K562 (cell line): ENCODE data around the gene PLS1. TPM values are rescaled to one million over a fixed set of nuclear protein-coding genes. Genes with fewer than 3 reads are reported as not detected.
A peak's percentile ranks its signal among the peaks of the same experiment; 100 is the strongest.

Experiments used
- ARID3A ChIP-seq: IDR thresholded peaks from 2 replicates; pipeline ENCODE4 v1.6.1; 2012; ENCODE audit warnings: low read depth, low read length, improper control_type of control experiment, borderline replicate concordance
- CBFA2T3 ChIP-seq: fragments of 450-650 bp; IDR thresholded peaks from 2 replicates; pipeline ENCODE4 v1.6.1; 2017
- CCNT2 ChIP-seq: IDR thresholded peaks from 2 replicates; pipeline ENCODE4 v1.6.1; 2011; ENCODE audit warnings: borderline replicate concordance, low read depth, mild to moderate bottlenecking, moderate library complexity, mixed read lengths, low read length; ENCODE audit not compliant: insufficient read length; ENCODE audit errors: extremely low read depth
- CREB3L1 ChIP-seq: fragments of 450-650 bp; IDR thresholded peaks from 2 replicates; pipeline ENCODE4 v1.6.1; 2014; ENCODE audit warnings: low read depth, mild to moderate bottlenecking, moderate library complexity, borderline replicate concordance
- CREB5 ChIP-seq: fragments of 250-450 bp; sonication (Bioruptor Pico); IDR thresholded peaks from 2 replicates; pipeline ENCODE4 v1.5.0; 2020; ENCODE audit warnings: mild to moderate bottlenecking
- ESRRA ChIP-seq: fragments of 450-650 bp; IDR thresholded peaks from 2 replicates; pipeline ENCODE4 v1.6.1; 2014; ENCODE audit warnings: low read depth, mild to moderate bottlenecking, moderate library complexity, borderline replicate concordance
- HDAC3 ChIP-seq: fragments of 450-650 bp; IDR thresholded peaks from 2 replicates; pipeline ENCODE4 v1.6.1; 2018; ENCODE audit warnings: borderline replicate concordance, mild to moderate bottlenecking, moderate library complexity; ENCODE audit not compliant: partially characterized antibody
- MAX ChIP-seq: sonication (generic); formaldehyde crosslinking; IDR thresholded peaks from 2 replicates; pipeline ENCODE4 v1.9.0; 2022; ENCODE audit warnings: mild to moderate bottlenecking, missing genetic modification reagents
- MYNN ChIP-seq, 2 experiments: sonication (generic); formaldehyde crosslinking in 1 of 2; IDR thresholded peaks; 2 replicates each; pipeline versions ENCODE4 v1.5.0 to v1.6.1; 2016 to 2020; ENCODE audit warnings: antibody characterized with exemption in 1 of 2, missing genetic modification reagents in 1 of 2
- POLR2H ChIP-seq: IDR thresholded peaks from 2 replicates; pipeline ENCODE4 v1.6.1; 2016; ENCODE audit warnings: missing genetic modification characterization, low read depth, mild to moderate bottlenecking, control low read depth, missing compliant biosample characterization, moderate library complexity
- POLR3A ChIP-seq: IDR thresholded peaks from 2 replicates; pipeline ENCODE4 v1.6.1; 2011; ENCODE audit warnings: borderline replicate concordance, mild to moderate bottlenecking, moderate library complexity; ENCODE audit not compliant: insufficient read length, insufficient read depth; ENCODE audit errors: extremely low read depth
- PRPF4 ChIP-seq: fragments of 200-400 bp; formaldehyde crosslinking; IDR thresholded peaks from one replicate; pipeline ENCODE4 v1.6.1; 2017; ENCODE audit warnings: low read length, low read depth, mild to moderate bottlenecking; ENCODE audit not compliant: insufficient read depth, poor library complexity, severe bottlenecking
- SMARCB1 ChIP-seq: IDR thresholded peaks from 2 replicates; pipeline ENCODE4 v1.6.1; 2011; ENCODE audit warnings: improper control_type of control experiment, low read depth; ENCODE audit not compliant: insufficient read length
- TBL1XR1 ChIP-seq, 2 experiments: IDR thresholded peaks; 2 replicates each; pipeline ENCODE4 v1.6.1; 2012; ENCODE audit warnings: improper control_type of control experiment in 2 of 2, low read length in 2 of 2, mild to moderate bottlenecking in 1 of 2
- TEAD4 ChIP-seq, 2 experiments: sonication (generic) in 1 of 2; formaldehyde crosslinking in 1 of 2; IDR thresholded peaks; 2 replicates each; pipeline versions ENCODE4 v1.6.1 to v1.8.0; 2012 to 2022; ENCODE audit warnings: borderline replicate concordance in 1 of 2, inconsistent platforms in 1 of 2, low read length in 1 of 2, mild to moderate bottlenecking in 1 of 2, missing genetic modification reagents in 1 of 2
- ZBTB1 ChIP-seq: sonication (generic); formaldehyde crosslinking; IDR thresholded peaks from 2 replicates; pipeline ENCODE4 v1.8.1; 2023; ENCODE audit warnings: missing genetic modification reagents, low read depth, mild to moderate bottlenecking, borderline replicate concordance
- ZBTB12 ChIP-seq: fragments of 250-450 bp; sonication (Bioruptor Pico); IDR thresholded peaks from 2 replicates; pipeline ENCODE4 v1.4.0; 2020
- ZNF23 ChIP-seq: fragments of 250-450 bp; sonication (Bioruptor Pico); IDR thresholded peaks from 2 replicates; pipeline ENCODE4 v1.4.0; 2020; ENCODE audit warnings: mild to moderate bottlenecking
- ZNF354B ChIP-seq: fragments of 250-450 bp; sonication (Bioruptor Pico); IDR thresholded peaks from 2 replicates; pipeline ENCODE4 v1.4.0; 2020
- ZNF780A ChIP-seq: fragments of 250-450 bp; sonication (Bioruptor Pico); IDR thresholded peaks from 2 replicates; pipeline ENCODE4 v1.5.0; 2021; ENCODE audit warnings: mild to moderate bottlenecking
- ZNF79 ChIP-seq: fragments of 250-450 bp; sonication (Bioruptor Pico); IDR thresholded peaks from 2 replicates; pipeline ENCODE4 v1.4.0; 2020; ENCODE audit warnings: low read depth, mild to moderate bottlenecking, moderate library complexity
- ZSCAN32 ChIP-seq: fragments of 450-650 bp; formaldehyde crosslinking; IDR thresholded peaks from 2 replicates; pipeline ENCODE4 v1.4.0; 2020; ENCODE audit warnings: mild to moderate bottlenecking, moderate library complexity
- polyA plus RNA-seq, 8 experiments: library from polyadenylated mRNA; depleted of rRNA in 4 of 8; stranded (reverse) in 5 of 8; unstranded in 3 of 8; fragments of >200 nt; fragmentation: Nextera tagmentation in 2 of 8; fragmentation: Illumina TruSeq in 1 of 8; extraction: Ambion mirVana in 2 of 8; extraction: Trizol in 1 of 8; gene quantifications; 2 replicates each; pipeline versions ENCODE4 v1.2.1 to v1.2.3, GENCODE V29; 2011 to 2014; ENCODE audit warnings: inconsistent platforms in 1 of 8, missing spikeins in 1 of 8
- total RNA-seq, 7 experiments: library from RNA; depleted of rRNA in 6 of 7; stranded (reverse); fragments of >200 nt in 6 of 7; fragmentation: Illumina TruSeq in 2 of 7; extraction: Trizol in 2 of 7; gene quantifications; 2 replicates each; pipeline versions ENCODE4 v1.2.1 to v1.2.3, GENCODE V29; 2011 to 2021; ENCODE audit warnings: low replicate concordance in 1 of 7

Gene PLS1
- total and polyA plus RNA-seq, 9 of the 15 experiments (the other 6 are each of a cell fraction or from before 2014, with no cell fraction given) = 6.1 to 21.3 (median 13.0) TPM

GRCh38 chr3:142618917-142619461 lies 22.8 kb downstream of the PLS1 start (continued):
- TF ChIP-seq CREB3L1 (no peak), POLR3A (no peak), ZBTB12 (CRISPR knock-in tag) (no peak), ZNF23 (CRISPR knock-in tag) (no peak), HDAC3 (peak; percentile 80), CBFA2T3 (peak; percentile 98), ZBTB1 (CRISPR knock-in tag) (no peak), ESRRA (no peak), CREB5 (no peak), ARID3A (peak; percentile 53; the same call in 1 of the 2 replicates), ZNF780A (CRISPR knock-in tag) (no peak), ZNF354B (CRISPR knock-in tag) (no peak), MYNN (IDR thresholded peaks at IDR 0.05) (no peak; the same call in 1 of the 2 replicates), MYNN (CRISPR knock-in tag; IDR thresholded peaks at IDR 0.05) (no peak), ZSCAN32 (CRISPR knock-in tag) (no peak), TEAD4 (IDR thresholded peaks at IDR 0.05; ENCODE audit: low read length) (peak; percentile 98), TEAD4 (CRISPR knock-in tag; IDR thresholded peaks at IDR 0.05; ENCODE audit: borderline replicate concordance) (no peak), CCNT2 (peak; percentile 55), SMARCB1 (peak; percentile 56), ZNF79 (CRISPR knock-in tag) (no peak), MAX (CRISPR knock-in tag) (no peak), PRPF4 (no peak), POLR2H (tag) (no peak), TBL1XR1 (IDR thresholded peaks at IDR 0.05; ENCODE audit: low read length in 2 of 2) (peak in 1 of 2 experiments; percentile 57; a peak in 2 of 4 replicates)
